ENCODE data around the gene ACSF2. TPM values are rescaled to one million over a fixed set of nuclear protein-coding genes. Genes with fewer than 3 reads are reported as not detected.
A peak's percentile ranks its signal among the peaks of the same experiment; 100 is the strongest.

Gene ACSF2
- total RNA-seq, 1 donor from 2014 or later = 29.9 TPM

- DNase-seq (ENCODE audit: low read depth) = peak; percentile 31
Observed at GRCh38 chr17:50521514-50521913, 95.5 kb downstream of the ACSF2 start.

GRCh38 chr17:50522766-50523165, 96.7 kb downstream of the ACSF2 start:
- peak; percentile 29 for DNase-seq (ENCODE audit: low read depth)

DNA sequence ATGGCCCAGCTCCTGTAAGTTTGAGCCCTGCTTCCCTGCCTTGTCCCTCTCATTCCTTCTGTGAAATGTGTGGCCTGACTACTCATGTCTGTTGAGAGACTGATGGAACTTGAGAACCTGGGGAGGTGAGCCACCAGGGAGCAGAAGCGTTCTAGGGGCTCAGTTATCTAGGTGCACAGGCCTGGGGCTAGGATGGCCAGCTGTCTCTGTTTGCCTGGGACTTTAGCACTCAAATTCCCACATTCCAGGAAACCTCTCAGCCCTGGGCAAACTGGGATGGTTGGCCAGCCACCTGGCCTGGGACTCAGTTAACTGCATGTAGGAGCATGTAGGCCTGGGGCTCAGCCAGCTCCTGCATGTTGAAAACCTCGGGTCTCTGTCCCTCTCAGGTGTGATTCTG, 97.2 kb downstream of the ACSF2 start:
- DNase-seq (ENCODE audit: low read depth) = no peak

Other genes starting within 250 kb of the ACSF2 start
- gene COL1A1, start 224.6 kb upstream of the ACSF2 start, total RNA-seq = 604 and 719 TPM in 2 replicates
- gene TMEM92, start 151.8 kb upstream of the ACSF2 start, total RNA-seq = not detected in 2 replicates
- gene XYLT2, start 80.1 kb upstream of the ACSF2 start, total RNA-seq = 21.4 and 26.0 TPM in 2 replicates
- 51.6 and 63.9 TPM in 2 replicates for gene MRPL27, start 53.0 kb upstream of the ACSF2 start, total RNA-seq
- gene EME1, start 53.0 kb upstream of the ACSF2 start, total RNA-seq = 0.62 and 0.68 TPM in 2 replicates
- 64.2 and 94.5 TPM in 2 replicates for gene LRRC59, start 28.7 kb upstream of the ACSF2 start, total RNA-seq
- not detected in 2 replicates for gene CHAD, start 42.7 kb downstream of the ACSF2 start, total RNA-seq
- 34.2 and 39.3 TPM in 2 replicates for gene RSAD1, start 52.6 kb downstream of the ACSF2 start, total RNA-seq
- 0.35 and 0.52 TPM in 2 replicates for gene MYCBPAP, start 82.2 kb downstream of the ACSF2 start, total RNA-seq
- gene EPN3, start 106.5 kb downstream of the ACSF2 start, total RNA-seq = not detected in 2 replicates
- 45.9 and 50.3 TPM in 2 replicates for gene SPATA20, start 121.0 kb downstream of the ACSF2 start, total RNA-seq
- 0.03 and 0.10 TPM in 2 replicates for gene CACNA1G, start 134.5 kb downstream of the ACSF2 start, total RNA-seq
- 1.6 and 2.0 TPM in 2 replicates for gene ABCC3, start 208.7 kb downstream of the ACSF2 start, total RNA-seq